Body of pancreas (tissue), 4 donors: ENCODE results near the gene RAD21L1. TPM values are rescaled to one million over a fixed set of nuclear protein-coding genes. Genes with fewer than 3 reads are reported as not detected.

Experiments used
- ATAC-seq: fragments of 150-250 bp; one replicate; pipeline ENCODE4 v1.9.1; 2016
- DNase-seq, 4 donors: peaks; one replicate each; pipeline ENCODE4 v3.0.0-alpha.2; 2019
- H3K27ac ChIP-seq, 4 donors: fragments of 200-600 bp; sonication (generic); 1 replicate in 3 of 4; 2 replicates in 1 of 4; pipeline versions ENCODE4 v1.5.1 to v1.6.1; 2016 to 2019; ENCODE audit warnings: mild to moderate bottlenecking in 1 of 4, mixed read lengths in 1 of 4, moderate library complexity in 1 of 4
- H3K27me3 ChIP-seq, 2 donors: fragments of 200-600 bp; sonication (generic); one replicate each; pipeline ENCODE4 v1.6.0; 2016; ENCODE audit warnings: mild to moderate bottlenecking in 1 of 2
- H3K36me3 ChIP-seq, 2 donors: fragments of 200-600 bp; sonication (generic); replicated peaks in 1 of 2; 2 replicates each; pipeline ENCODE4 v1.5.1; 2016; ENCODE audit warnings: low read depth in 2 of 2; ENCODE audit not compliant: insufficient read depth in 1 of 2
- H3K4me1 ChIP-seq: fragments of 200-600 bp; sonication (generic); one replicate; pipeline ENCODE4 v1.6.0; 2016
- H3K4me3 ChIP-seq, 2 donors: fragments of 200-600 bp; sonication (generic); 1 replicate in 1 of 2; 2 replicates in 1 of 2; pipeline ENCODE4 v1.5.1; 2016 to 2019
- H3K9me3 ChIP-seq, 3 donors: fragments of 200-600 bp; sonication (generic); 1 replicate in 2 of 3; 2 replicates in 1 of 3; pipeline ENCODE4 v1.5.1; 2016
- POLR2A ChIP-seq, 3 donors: fragments of 450-650 bp; IDR thresholded peaks; one replicate each; pipeline ENCODE4 v1.6.1; 2016; ENCODE audit warnings: antibody characterized with exemption in 3 of 3, mild to moderate bottlenecking in 2 of 3
- WGBS, 2 donors: methylation state at CpG; one replicate each; pipeline ENCODE4 v1.1.5; 2017; 5-methylcytosine and 5-hydroxymethylcytosine counted together
- intact Hi-C: fragments of 100-400 bp; cut with DNase I; formaldehyde crosslinking; loops from one replicate; pipeline ENCODE4 v1.15.1; 2023
- total RNA-seq, 2 donors: library from RNA; depleted of rRNA; stranded (reverse); fragments of >200 nt; gene quantifications; one replicate each; pipeline ENCODE4 v1.1.0, GENCODE V29; 2016
- TF ChIP-seq, protein P1 (sequence below), 7 experiments: fragments of 450-650 bp in 4 of 7; fragments of 200-600 bp in 3 of 7; sonication (generic) in 3 of 7; IDR thresholded peaks; one replicate each; pipeline ENCODE4 v1.5.1; 2016 to 2019; ENCODE audit warnings: antibody characterized with exemption in 7 of 7

Gene RAD21L1
- total RNA-seq, 2 donors from 2014 or later, result not detected

DNA sequence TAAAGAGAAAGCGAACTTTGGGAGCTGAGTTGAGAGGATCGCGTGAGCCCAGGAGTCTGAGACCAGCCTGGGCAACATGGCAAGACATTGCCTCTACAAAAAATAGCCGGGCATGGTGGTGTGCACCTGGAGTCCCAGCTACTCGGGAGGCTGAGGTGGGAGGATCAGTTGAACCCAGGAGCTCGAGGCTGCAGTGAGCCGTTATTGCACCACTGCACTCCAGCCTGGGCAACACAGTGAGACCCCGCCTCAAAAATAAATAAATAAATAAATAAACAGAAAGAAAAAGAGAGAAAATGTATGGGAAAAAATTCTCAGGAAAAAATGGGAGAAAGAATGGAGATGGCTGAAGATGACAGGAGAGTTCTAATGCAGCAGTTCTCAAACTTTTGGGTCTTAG lies 20.0 kb upstream of the RAD21L1 start:
- Histone ChIP-seq H3K27ac (no peak overlapping the region), H3K4me1 (no peaks in the 10 kb centered on the region), H3K9me3 (no peaks in the 10 kb centered on the region), H3K4me3 (no peak overlapping the region), H3K27me3 (no peaks in the 10 kb centered on the region), H3K36me3 (no peaks in the 10 kb centered on the region)
- TF ChIP-seq, protein P1, sequence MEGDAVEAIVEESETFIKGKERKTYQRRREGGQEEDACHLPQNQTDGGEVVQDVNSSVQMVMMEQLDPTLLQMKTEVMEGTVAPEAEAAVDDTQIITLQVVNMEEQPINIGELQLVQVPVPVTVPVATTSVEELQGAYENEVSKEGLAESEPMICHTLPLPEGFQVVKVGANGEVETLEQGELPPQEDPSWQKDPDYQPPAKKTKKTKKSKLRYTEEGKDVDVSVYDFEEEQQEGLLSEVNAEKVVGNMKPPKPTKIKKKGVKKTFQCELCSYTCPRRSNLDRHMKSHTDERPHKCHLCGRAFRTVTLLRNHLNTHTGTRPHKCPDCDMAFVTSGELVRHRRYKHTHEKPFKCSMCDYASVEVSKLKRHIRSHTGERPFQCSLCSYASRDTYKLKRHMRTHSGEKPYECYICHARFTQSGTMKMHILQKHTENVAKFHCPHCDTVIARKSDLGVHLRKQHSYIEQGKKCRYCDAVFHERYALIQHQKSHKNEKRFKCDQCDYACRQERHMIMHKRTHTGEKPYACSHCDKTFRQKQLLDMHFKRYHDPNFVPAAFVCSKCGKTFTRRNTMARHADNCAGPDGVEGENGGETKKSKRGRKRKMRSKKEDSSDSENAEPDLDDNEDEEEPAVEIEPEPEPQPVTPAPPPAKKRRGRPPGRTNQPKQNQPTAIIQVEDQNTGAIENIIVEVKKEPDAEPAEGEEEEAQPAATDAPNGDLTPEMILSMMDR (IDR thresholded peaks at IDR 0.05), result no peak
- TF ChIP-seq POLR2A (IDR thresholded peaks at IDR 0.05), result no peak
- ATAC-seq (no peak), DNase-seq (no peak)
- intact Hi-C loops, result no loop called here
- 87 to 89% methylated on average over 8 of the region's 8 CpGs for WGBS, 2 donors

DNA sequence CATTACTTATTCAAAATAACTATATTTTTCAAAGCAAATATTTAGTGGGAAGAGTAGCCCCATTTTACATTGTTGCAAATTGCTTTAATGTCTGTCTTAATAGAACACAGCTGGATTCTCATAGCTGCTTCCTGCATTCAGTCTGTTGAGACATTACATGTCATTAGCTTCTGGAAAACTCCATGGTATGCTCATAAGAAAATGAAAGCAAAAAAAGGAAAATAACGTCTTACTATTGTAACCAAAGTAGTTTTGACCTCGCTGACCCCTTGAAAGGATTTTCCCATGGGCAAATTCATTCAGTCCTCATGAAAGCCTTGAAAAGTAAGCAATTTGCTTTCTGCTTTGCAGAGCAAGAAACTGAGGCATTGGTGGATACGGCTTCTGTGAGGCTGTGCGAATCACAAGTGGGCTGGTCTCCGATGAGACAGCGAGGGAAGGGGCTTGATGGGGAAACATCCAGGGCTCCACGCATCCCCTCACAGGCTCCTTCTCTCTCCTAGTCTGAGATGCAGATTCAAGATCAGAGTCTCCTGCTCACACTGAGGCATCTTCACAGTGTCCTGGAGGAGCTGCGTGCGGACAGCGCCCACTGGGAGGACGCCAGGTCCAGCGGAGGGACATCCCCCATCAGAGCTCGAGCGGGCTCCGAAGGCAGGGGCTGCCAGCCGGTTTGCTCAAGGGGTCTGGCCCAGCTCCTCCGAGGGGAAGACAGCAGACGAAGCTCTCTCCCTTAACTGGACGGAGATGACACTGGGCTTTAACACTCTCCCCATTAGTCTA lies 19.3 kb upstream of the RAD21L1 start:
- no peaks in the 10 kb centered on the region for H3K9me3 ChIP-seq
- H3K27me3 ChIP-seq, result no peaks in the 10 kb centered on the region
- no peaks in the 10 kb centered on the region for H3K36me3 ChIP-seq
- no peak overlapping the region for H3K4me3 ChIP-seq
- WGBS, 2 donors, result 59 to 64% methylated on average over 19 of the region's 19 CpGs
- TF ChIP-seq, protein P1 (IDR thresholded peaks at IDR 0.05), result no peak
- no peak for TF ChIP-seq POLR2A (IDR thresholded peaks at IDR 0.05)
- ATAC-seq (no peak), DNase-seq (no peak)
- no peak overlapping the region for H3K27ac ChIP-seq
- no peaks in the 10 kb centered on the region for H3K4me1 ChIP-seq
- intact Hi-C loops, result no loop called here

DNA sequence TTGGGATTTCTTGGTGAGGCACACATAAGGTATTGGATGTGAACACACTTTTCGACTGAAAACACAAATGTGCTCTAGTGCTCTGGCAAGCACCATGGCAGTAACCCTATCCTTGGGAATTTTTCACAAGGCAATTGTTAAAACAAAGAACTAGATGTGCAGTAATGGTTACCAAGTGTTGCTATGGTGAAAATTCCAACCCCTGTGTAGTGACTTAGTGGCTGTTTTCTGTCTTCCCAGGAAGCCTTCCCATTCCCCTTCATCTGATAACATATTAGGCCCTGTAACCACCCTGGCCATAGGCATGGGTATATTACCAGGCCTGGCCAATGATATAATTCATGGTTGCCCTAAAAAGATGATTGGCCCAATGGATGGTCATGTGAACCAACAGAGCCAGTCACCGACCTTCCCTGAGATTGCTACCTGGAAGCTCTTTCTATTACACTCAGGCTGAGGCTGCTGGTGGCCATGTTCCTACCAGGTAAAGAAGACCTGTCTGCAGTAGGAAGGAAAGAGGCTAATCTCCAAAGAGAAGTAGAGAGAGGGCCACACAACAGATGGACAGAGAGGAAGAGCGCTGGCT lies 18.5 kb upstream of the RAD21L1 start:
- H3K4me3 ChIP-seq, result no peak overlapping the region
- no peak for DNase-seq
- no peaks in the 10 kb centered on the region for H3K4me1 ChIP-seq
- WGBS, 2 donors, result 79 to 82% methylated on average over 3 of the region's 3 CpGs
- ATAC-seq, result no peak
- intact Hi-C loops, result no loop called here
- no peak overlapping the region for H3K27ac ChIP-seq
- H3K36me3 ChIP-seq, result no peaks in the 10 kb centered on the region
- no peak for TF ChIP-seq POLR2A (IDR thresholded peaks at IDR 0.05)
- TF ChIP-seq, protein P1 (IDR thresholded peaks at IDR 0.05), result no peak
- peaks cover 0 to 3% of the 10 kb centered on the region in 2 donors for H3K27me3 ChIP-seq
- H3K9me3 ChIP-seq, result no peaks in the 10 kb centered on the region

DNA sequence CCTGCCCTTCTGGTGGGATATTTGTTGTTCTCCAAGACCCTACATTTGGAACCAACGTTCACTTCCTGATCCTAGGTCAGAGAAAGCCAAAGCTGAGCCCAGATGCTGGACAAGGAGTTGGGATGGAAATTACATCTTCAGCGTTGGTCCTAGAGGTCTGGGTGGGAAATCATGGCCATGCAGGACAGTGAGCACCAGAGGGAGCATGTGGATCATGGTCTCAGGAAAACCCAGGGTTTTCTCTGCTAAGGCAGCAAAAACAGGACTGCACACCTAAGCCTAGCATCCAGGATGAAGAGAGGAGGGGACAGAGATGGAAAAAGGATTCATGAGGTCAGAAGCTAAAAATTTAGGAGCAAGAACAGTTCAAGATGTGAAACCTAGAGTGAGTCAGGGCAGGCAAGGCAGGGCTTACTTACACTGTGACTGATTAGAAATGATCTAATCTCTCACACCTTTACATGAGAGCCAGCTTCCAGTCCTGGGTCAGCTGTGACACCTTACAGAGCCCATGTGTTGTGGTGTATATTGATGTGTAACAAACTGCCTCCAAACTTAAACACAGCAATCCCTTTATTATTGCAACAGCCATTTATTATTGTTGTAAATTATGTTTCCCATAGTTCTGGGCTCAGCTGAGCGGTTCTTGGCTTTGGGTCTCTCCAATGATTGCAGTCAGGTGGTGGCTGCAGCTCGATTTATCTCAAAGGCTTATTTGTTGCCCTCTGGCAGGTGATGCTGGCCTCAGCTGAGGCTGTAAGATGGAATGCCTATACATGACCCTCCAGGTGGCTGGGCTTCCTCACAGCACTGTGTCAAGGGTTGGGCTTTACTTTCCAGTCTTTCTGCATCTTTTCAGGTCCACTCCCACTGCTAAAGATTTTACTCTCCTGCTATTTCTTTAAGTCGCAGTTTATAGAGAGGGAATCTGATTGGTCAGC lies 16.1 kb upstream of the RAD21L1 start:
- TF ChIP-seq, protein P1 (IDR thresholded peaks at IDR 0.05), result no peak
- TF ChIP-seq POLR2A (IDR thresholded peaks at IDR 0.05), result no peak
- Histone ChIP-seq H3K4me3 (no peak overlapping the region), H3K27ac (no peak overlapping the region), H3K9me3 (no peaks in the 10 kb centered on the region), H3K36me3 (no peaks in the 10 kb centered on the region), H3K27me3 (peaks cover 0 to 3% of the 10 kb centered on the region in 2 donors), H3K4me1 (no peaks in the 10 kb centered on the region)
- no peak for DNase-seq
- intact Hi-C loops, result no loop called here
- WGBS, 2 donors, result 36 to 42% methylated on average over 5 of the region's 5 CpGs
- no peak for ATAC-seq
